NCI-H226 (cell line): ENCODE results near the gene DIAPH1.

Source experiments
- DNase-seq: peaks from one replicate; pipeline ENCODE4 v3.0.0-alpha.2; 2015

The DIAPH1 gene

DNA sequence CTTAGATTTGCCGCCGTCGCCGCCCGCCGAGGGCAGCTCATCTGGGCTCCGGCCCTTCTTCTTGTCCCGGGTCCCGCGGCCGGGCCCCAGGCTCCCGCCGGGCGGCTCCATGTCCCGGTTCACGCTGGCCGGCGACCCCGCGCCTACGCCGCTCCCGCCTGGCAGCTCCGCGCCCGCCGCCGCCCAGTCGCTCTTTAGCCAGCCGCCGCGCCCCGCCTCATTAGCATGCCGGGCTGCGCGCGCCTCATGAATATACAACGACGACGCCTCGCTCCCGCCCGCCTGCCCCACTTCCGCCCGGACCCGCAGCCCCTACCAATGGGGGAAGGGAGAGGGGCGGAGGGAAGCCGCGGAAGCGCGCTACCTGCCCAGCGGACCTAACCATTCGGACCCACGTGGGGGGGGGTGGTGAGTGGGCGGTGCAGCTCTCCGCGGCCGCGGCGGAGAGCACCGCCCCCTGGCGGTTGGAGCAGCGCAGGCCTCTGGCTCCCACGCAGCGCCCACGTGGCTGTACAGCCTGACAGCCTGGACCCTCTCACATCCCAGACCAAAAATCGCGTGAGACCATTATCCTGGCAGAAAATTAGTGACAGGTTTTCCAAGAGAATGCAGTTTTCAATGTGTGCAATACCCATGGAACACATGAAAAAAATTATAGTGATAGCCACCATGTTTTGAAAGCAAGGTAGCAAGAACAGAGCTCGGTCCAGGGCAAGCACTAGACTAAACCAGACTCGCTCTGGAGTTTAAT lies at the start of gene DIAPH1:
Gene DIAPH1 (minus strand): TSS at position 197 of the 751 bp plus-strand sequence. CDS start 86 bp downstream, at position 111.
- peak; percentile 95 for DNase-seq

DNA sequence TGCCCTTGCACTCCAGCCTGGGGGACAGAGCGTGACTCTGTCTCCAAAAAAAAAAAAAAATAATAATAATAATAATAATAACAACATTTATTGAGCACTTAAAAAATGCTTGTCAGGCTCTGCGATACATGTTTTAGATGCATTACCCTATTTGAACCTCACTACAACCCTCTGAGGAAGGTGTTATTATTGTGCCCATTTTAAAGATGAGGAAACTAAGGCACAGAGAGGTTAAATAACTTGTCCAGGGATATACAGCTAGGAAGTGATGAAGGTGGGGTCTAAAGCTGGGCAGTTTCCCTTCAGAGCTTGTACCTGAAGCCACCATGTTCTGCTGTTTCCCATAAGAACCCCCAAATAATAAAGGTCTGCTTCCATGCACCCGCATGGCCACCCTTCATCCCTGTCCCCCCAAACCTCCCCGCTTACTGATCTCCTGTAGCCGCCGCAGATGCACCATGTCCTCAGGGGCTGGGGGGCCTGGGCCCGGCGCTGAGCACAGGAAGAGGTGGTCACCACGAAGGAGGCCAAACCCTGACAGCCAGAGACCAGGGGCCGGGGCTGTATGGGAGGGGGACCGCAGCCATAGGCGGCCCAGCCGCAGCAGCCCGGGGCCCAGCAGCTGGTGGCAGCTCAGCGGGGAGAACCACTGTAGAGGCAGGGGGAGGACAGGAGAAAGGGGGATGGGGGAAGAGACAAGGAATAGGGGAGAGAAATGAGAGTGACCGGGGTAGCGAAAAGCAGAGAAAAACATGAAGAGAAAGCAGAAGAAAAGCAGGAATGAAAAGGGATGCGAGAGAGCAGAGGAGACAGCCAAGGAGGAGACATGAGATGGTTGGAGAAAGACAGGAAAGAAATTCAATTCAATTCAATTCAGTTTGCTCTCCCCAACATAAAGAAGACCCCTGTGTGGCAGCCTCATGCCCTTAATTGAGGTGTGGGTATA lies 47.5 kb upstream of the DIAPH1 start:
- no peak for DNase-seq

DNA sequence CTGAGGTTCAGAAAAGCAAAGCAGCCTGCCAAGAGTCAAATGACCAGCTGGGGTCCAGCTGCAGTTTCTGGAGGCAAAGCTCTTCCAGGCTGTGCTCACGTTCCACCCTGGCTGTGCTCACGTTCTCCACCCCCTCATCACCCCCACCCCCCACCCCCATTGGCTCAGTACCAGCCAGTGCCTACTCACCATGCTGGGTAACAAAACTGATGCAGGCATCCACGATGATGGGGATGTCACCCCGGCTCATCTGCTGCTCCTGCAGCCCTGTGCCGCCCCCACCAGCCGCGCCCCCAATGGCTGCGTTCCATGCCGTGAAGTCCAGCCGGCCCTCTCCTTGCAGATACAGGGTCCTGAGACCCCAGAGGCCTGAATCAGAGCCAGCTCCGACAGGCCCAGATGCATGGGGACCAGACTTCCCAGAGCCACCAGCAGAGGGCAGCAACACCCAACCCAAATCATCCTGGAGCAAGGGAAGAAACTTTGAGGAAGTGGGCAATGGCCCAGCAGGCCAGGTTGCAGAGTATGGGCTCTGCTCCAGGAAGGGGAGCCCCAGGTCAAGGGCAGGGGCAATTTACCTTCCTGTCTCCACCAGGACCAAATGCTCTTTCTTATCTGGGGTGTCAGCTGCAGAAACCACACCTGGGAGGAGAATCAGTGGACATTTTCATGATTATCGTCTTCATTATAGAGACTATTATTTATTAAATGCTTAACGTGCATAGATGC lies 46.1 kb upstream of the DIAPH1 start:
- DNase-seq: peak; percentile 23

DNA sequence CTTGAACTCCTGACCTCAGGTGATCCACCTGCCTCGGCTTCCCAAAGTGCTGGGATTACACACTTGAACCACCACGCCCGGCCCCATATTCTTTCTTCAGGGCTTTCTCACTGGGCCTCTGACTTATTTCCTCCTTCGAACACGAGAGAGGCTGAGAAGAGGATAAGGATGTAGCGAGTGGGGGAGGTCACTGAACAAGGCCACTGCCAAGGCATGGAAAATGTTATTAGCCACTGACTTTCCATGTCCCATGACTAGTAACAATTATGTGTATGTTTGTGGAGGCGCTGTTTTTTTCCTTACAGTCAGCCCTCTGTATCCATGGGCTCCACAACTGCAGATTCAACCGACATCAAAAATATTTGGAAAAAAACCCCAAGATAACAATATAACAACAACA lies 44.7 kb upstream of the DIAPH1 start:
- no peak for DNase-seq

DNA sequence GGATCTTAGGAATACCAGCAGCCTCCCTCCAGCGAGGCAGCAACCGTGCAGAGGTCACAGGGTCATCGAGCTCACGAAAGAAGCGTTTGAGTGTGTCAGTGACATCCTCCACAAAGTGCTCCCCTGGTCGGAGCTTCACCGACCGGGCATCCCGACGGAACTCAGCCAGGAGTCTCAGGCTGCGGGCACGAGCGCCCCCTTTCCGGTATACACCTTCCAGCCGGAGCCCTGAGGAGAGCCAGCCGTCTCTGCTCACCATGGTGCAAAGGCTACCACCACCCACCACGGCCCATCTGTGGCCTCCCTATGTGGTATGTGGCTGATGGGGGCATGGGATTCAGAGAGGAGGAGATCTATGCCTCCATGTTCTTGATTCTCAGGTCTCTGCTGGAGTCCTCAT lies 43.2 kb upstream of the DIAPH1 start:
- DNase-seq: no peak

DNA sequence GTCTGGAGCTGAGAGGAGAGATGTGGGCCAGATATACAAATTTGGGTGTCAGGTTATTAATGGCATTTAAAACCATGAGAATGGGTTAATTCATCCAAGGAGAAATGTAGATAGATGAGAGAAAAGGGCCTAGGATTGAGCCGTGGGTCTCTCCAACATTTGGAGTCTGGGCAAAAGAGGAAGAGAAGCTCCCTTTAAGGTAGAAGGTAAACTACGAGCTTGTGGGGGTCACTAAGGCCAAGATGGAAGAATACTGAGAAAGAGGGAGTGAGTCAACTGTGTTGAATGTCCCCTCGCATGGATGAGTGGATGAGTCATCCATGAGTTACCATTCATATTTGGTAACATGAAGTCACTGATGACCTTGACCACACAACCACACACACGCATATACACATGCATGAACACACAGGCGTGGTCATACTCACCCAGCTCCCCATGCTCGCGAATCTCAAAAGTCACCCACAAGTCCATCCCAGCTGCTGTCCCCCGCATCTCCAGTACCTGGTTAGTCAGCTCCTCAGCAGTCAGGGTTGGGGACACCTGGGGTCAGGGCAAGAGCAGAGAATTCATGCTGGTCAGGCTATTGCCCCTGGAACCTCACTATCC lies 39.2 kb upstream of the DIAPH1 start:
- peak; percentile 61 for DNase-seq

DNA sequence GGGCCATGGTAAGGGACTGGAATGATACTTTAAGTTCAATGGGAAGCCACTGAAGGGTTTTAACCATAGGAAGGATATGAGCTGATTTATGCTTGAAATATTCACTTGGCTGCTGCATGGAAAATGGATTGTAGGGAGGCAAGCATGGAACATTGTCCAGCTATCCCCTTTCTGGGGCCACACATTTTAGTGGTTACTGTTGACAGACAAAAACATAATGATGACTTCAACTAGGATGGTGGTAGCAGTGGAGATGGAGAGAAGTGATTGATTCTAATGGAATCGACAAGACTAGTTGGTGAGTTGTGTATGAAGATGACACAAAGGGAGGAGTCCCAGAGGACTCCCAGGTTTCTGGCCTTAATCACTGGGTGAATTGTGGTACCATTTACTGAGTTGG lies 38.6 kb upstream of the DIAPH1 start:
- DNase-seq: no peak

DNA sequence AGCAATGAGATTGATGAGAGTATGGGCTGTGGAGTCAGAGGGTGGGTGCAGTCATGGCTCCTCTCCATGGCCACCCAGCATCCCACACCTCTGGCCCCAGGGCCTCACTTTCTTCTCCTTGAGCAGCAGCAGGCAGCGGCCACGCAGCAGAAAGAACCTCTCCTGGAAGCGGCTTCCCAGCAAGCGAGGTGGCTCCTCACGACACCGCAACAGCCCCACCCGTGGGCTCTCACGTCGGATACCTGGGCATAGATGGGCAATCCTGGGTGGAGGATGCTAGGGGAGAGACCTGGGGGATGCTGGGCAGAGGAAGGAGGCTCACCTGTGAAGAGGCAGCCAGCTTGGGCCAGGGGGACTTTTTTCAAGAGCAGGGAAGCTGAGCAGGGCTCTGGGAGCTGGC lies 37.6 kb upstream of the DIAPH1 start:
- DNase-seq: no peak

DNA sequence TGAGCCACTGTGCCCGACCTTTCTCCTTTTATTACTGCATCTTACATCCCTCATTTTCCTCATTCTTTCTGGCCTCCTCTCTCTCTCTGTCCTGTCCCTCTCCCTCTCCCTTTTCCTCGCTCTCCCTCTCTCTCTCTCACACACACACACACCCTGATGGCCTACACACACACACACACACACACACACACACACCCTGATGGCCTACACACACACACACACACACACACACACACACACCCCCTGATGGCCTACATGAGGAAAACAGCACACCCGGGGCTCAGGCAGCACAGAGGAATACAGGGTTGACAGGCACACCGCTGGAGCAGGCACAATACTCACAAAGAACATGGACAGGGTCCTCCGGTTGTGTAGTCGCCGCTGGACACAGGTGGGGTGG lies 36.2 kb upstream of the DIAPH1 start:
- no peak for DNase-seq

DNA sequence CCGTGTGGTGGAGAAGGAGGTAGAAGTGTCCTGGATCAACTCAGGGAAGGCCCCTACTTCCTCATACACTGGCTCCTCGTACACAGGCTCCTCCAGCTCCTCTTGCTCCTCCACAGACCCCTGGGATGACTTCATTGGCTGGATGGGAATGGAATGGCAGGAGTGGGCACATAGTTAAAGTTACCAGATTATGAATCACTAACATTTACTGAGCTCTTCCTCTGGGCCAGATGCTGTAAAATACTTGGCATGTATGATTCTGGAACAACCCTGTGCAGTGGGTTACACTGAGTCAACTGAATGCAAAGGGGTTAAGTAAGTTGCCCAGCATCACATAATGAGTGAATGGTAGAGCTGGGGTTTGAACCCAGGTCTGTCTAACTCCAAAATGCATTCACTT lies 35.5 kb upstream of the DIAPH1 start:
- DNase-seq: peak; percentile 80

DNA sequence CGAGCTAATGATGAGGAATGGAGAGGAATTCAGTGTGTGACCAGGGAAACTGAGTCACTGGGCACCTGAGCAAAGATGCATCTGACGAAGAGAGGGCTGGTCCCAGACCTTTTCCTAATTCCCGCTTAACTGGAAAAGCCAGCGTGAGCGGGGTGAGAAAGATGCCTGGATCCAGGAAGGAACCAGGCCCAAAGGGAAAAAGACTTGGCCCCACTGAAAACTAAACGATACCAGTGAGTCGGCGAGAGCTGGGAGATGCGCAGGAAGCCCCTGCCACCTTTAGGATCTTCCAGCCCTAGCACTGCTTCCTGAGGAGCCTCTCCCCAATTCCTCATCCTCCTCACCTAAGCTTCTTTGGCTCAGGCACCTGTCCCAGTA lies 32.9 kb upstream of the DIAPH1 start:
- no peak for DNase-seq

DNA sequence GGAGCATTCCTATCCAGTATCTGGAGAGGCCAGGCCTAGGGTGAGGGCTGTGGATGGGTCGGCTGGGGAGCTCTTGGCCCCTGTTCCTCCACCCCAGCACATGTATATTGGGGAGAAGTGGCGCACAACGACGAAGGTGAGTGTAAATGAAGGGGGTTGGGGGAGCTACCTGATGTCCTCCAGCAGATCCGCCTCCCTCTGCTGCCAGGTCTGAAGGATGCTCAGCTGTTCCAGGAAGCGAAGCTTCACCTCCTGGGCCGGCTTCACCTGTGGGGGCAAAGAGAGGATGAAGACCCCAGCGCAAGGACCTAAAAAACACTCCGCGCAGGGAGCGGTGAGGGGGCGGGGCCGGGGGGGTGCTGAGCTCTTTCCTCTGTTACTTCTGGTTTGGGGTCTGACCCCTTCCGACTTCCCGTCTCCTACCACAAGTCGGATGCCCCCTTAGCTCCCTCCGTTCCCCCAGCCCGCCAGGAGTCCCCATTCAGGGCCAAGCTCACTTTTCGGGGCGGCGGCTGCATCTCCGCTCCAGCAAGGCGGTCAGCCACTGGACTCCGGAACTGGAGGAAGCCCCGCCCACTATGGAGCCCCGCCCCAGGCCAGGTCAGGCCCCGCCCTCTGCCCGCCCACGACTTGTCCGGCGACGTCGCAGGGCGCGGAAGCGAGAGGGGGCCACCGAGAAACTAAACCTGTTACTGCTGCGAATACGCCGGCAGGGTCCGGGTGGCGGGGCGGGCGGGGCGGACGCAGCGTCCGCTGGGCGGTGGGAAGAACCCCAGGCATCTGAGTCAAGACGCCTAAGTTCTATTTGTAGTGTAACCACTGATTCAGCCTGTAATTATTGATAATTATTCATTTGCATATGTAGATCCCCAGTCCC lies 32.3 kb upstream of the DIAPH1 start, which contains the start of gene FCHSD1:
Gene FCHSD1 (minus strand): TSS at position 568 of the 877 bp plus-strand sequence. CDS start 50 bp downstream, at position 518.
- DNase-seq: peak; percentile 55

DNA sequence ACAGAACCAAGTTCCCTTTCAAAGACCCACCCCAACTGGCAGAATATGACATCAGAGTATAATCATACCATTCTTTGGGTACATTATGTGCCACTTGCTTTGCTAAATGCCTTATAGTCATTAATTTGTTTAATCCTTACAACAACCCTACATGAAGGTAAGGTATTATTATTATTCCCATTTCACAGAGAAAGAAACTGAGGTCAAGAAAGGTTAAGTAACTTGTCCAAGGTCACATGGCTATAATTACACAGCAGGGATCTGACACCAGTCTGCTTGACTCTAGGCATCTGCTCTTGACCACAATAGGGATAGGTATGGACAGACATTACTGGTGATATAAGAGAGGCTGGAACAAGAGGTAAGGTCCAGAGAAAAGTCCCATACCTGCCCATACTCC lies 31.2 kb upstream of the DIAPH1 start:
- no peak for DNase-seq

DNA sequence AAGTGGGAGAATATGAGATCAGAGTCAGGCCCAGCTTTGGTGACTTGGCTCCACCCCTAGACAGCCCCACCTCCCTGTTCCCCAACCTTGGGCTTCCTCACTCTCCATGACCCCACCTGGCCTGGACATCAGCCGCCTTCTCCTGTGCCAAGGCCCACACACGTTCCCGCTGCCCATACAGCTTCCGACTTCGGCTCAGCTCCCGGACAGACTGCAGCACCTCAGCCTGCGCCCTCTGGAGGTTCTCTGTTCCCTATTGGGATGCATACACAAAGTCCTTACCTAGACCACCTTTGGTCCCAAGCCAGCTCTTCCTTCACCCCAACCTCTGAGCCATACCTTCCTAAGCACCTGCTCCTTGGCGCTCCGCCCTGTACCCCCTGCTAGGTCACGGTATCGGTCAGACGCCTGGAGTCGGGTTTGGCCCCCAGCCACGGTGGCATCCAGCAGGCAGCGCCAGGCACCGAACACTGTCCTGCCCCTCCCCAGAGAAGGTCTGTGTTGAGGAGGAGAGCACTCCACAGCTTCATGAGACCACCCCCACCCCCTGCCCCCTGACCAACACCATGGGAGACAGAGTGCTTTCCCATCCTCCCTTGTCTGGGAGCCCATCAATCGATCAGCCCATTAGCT lies 30.4 kb upstream of the DIAPH1 start:
- DNase-seq: no peak

DNA sequence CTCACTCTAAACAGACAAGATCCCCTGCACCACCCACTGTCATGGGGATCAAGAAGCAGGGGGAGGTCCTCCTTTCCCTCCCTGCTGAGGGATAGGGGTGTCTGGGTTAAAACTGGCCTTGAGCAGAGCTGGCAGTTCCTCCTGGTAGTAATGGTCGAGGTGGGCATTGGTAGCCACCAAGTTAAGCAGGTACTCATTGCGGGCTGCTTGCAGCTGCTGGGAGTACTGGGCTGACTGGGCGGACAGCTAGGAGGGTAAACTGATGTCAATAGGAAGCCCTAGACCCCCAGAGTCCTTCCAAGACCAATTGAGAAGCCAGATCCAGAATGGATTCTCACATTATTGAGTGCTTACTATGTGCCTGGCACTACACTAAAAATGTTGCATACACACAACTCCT lies 29.1 kb upstream of the DIAPH1 start:
- DNase-seq: no peak

DNA sequence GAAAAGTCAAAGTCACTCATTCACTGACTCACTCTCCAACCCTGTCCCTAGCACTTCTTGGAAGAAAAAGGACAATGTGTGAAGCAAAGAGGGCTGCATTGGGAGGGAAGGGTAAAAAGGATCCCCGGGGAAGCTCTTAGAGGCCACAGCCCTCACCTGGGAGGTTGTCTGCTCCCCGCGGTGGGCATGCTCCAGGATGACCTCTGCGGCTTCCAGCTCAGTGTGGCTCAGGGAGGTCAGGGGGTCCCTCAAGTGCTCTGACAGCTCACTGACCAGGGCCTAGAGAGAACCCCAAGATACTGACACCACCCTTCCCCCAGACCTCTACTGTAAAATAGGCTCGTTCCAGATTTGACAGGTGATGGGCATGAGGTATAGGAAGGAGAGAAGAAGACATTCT lies 28.4 kb upstream of the DIAPH1 start:
- DNase-seq: no peak

DNA sequence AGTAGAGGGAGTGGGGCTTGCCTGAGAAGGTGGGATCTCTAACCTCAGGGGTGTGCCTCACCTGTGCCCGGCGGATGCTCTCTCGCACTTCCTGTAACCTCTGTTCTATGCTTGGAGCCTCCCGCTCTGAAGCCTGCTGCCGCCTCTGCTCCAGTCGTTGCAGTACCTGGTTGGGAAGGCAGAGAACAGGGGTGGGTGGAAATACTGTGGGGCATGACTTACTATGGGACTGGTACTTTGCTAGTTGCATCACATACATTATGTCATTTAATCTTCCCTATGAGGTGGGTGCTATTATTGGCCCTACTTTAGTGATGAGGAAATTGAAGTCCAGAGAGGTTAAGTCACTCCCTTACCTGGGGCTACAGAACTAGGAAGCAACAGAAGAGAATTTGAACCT lies 27.2 kb upstream of the DIAPH1 start:
- no peak for DNase-seq

DNA sequence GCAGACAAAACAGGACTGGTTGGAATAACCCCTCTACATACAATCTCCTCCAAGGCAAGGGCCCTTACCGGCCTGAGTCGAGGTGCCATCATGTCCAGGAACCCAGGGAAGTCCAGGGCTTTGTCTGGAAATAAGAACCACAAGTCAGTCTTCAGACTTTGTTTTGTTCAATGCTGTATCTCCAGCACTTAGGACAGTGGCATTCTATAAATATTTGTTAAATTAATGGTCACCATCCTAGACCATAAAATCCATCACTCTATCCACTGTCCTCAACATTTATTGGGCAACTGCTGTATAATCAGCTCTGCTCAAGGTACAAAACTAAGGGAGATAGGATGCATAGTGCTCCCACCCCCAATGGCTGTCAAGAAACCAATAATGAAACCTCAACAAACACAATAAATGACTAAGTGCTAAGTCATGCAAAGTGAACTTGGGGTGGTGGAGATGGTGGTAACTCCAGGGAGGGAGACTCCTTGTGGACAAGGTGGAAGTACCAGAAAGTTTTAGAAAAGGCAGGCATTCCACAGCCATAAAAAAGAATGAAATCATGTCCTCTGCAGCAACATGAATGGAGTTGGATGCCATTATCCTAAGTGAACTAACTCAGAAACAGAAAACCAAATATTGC lies 23.0 kb upstream of the DIAPH1 start:
- DNase-seq: peak; percentile 60

DNA sequence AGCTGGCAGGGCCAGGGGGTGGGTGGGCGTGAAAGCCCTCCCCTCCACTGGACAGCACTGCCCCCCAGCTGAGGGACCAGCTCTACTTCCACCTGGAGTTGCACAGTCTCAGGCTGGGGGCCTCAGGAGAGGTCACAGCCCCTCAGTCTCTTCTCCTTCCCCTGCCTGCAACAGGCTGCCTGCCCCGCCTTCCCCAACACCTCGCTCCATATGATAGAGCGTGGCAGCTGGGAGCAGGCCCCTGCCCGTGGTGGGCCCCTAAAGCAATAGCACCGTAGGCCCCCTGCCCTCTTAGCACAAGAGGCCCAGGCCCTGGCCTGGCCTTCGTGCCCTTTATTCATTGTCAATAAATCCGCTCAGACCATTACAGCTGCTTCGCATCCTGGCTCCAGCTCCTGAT lies 21.9 kb upstream of the DIAPH1 start:
- no peak for DNase-seq

DNA sequence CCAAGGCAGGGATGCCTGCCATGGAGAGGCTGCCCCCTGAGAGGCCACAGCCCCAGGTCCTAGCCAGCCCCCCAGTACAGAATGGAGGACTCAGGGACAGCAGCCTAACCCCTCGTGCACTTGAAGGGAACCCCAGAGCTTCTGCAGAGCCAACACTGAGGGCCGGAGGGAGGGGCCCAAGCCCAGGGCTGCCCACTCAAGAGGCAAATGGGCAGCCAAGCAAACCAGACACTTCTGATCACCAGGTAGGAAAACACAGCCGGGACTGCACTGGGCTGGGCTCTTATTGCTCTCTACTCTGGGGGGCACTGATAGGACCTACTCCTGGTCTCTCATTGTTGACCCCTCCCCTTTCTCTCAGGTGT lies 21.2 kb upstream of the DIAPH1 start:
- DNase-seq: no peak
